Bone marrow (tissue), 2 donors: Measurements from ENCODE around the gene SKIC8.
"Not testable (repeated sequence)": the region's sequence is repeated elsewhere in the genome, so short reads cannot be mapped to it uniquely, and the experiment has no call there.

ENCODE experiments used
- DNase-seq, 2 donors: peaks; one replicate each; lab custom pipeline; 2025; lab: John Stamatoyannopoulos, UW

The SKIC8 gene

DNA sequence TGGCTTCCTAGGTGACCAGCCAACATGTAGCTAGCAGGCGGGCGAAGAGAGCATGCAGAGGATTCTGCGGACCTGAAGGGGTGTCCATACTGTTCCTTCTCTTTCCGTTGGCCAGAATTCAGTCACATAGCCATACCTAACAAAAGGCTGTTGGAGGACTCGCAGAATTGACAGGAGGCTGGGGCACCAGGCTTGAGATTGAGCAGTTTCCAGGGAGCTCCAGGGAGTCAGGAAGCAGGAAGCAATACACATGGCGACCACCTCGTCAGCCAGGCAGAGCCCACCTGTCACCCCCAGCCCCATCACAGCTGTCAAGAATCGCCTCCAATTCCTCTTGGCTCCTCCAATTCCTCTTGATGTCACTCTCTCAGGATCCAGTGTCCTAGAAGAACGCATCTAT, 48.3 kb downstream of the SKIC8 start:
- no peak for DNase-seq

DNA sequence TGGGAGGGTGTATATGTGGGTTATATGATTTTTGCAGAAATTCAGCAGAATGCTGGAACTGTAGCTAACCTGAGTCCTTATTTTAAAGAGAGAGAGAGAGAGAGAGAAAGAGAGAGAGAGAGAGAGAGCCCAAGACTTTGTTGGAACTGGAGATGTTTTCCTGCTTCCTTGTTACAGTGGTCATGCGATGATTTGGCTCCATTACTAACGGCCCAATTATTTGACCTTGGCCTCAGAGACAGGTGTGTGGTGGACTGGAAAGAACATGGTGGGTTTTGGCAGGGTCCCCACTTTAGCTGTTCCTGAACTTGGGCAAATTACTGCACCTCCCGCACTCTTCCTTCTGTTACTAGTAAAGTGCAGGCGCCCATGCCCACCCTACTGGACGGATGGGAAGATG, 50.3 kb downstream of the SKIC8 start:
- no peak for DNase-seq

DNA sequence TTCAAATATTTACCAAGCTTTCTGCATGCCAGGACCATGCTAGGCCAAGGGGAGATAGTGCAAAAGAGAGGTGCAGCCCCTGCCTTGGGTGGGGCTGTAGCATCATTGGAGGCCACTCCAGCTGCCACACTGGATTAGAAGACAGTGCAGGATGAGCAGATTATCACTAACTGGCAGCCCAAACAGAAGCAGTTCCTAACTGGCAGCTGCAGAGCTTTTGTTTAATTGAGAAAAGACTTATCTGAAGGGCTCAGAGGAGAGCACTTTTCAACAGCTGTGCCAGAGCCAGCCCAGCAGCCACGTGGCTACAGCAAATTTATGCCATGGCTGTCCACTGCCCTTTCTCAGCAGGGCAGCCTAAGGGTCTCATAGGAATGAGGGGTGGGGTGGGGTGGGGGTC, 51.5 kb downstream of the SKIC8 start:
- DNase-seq, result no peak

DNA sequence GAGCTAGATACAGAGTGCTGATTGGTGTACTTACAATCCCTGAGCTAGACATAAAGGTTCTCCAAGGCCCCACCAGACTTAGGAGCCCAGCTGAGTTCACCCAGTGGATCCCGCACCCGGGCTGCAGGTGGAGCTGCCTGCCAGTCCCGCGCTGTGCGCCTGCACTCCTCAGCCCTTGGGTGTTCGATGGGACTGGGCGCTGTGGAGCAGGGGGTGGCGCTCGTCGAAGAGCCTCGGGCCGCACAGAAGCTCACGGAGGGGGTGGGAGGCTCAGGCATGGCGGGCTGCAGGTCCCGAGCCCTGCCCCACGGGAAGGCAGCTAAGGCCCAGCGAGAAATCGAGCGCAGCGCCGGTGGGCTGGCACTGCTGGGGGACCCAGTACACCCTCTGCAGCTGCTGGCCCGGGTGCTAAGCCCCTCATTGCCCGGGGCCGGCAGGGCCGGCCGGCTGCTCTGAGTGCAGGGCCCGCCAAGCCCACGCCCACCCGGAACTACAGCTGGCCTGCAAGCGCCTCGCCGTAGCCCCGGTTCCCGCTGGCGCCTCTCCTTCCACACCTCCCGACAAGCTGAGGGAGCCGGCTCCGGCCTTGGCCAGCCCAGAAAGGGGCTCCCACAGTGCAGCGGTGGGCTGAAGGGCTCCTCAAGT, 53.3 kb downstream of the SKIC8 start:
- DNase-seq, result not testable (repeated sequence)

DNA sequence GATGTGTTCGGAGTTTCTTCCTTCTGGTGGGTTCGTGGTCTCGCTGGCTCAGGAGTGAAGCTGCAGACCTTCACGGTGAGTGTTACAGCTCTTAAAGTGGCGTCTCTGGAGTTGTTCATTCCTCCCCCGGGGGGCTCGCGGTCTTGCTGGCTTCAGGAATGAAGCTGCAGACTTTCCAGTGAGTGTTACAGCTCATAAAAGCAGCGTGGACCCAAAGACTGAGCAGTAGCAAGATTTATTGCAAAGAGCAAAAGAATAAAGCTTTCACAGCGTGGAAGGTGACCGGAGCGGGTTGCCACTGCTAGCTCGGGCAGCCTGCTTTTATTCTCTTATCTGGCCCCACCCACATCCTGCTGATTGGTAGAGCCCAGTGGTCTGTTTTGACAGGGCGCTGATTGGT, 54.0 kb downstream of the SKIC8 start:
- not testable (repeated sequence) for DNase-seq

DNA sequence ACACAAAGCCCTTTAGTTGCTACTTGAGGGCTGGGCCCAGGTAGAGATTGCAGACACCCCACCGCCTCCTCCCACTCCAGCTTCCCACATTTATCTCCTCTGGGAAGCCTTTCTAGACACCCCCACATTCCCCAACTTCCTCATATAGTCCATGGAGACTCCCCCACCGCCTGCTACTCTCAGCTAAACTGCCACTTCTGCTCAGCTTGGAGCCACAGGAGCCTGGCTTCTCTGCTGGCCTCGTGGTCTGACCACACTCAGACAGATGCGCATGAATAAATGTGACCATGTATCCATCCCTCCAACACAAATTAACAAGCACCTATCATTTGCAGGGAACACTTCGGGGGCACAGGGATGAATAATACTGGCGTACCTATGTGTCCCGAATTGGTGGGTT, 54.5 kb downstream of the SKIC8 start:
- DNase-seq, result no peak

DNA sequence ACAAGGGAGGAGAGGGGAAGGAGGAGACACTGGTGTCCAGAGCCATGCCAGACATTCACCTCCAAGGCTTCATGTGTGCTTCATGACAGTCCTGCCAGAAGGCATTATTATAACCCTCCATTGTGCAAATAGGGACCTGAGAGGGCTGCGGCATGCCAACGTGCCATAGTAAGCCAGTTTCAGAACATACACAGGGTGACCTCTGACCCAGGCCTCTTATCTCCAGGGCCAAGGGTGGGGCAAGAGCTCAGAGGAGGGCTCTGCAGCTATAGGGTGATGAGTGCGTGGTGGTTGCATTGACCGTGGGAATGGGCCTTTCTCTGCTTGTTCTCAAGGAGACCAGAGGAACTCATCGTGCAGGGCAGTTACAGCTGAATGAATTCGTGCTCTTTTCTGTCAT, 55.3 kb downstream of the SKIC8 start:
- DNase-seq, result no peak

DNA sequence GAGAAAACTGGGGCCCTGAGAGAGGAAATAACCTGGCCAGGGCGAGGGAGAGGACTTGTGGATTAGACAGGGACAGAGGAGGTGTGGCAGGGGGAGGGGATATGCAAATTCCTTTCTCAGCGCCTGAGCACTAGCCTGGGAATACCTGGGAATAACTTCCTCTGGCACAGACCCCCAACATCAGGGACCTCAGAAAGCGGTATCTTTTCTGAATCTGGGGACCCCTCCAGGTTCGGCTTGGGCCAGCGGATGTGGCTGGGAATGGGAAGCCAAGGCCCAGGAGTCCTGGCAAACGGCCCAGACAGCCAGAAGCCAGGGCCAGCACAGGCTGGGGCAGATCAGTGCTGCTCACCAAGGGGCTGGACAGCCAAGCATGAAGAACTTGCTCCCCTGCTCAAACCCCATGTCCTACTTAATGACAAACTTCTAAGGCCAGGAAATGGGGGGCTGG, 55.9 kb downstream of the SKIC8 start:
- DNase-seq, result no peak

DNA sequence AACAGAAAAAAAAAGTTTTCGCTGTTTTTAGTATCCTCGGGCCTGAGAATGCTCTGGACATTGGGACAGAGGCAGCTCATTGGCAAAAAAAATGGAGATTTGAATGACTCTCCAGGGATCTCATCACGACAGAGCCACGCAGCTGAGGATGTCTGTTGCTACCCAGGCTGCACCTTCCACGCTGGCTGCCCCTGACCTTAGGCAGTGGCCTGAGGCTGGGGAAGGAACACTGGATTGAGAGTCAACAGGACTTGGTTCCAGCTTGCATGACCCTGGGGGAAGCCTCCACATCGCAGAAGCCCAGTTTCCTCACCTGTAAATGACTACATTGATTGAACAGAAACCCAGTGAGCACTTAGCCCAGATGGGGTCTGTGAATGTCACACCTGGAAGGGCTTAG, 56.4 kb downstream of the SKIC8 start:
- DNase-seq, result no peak

DNA sequence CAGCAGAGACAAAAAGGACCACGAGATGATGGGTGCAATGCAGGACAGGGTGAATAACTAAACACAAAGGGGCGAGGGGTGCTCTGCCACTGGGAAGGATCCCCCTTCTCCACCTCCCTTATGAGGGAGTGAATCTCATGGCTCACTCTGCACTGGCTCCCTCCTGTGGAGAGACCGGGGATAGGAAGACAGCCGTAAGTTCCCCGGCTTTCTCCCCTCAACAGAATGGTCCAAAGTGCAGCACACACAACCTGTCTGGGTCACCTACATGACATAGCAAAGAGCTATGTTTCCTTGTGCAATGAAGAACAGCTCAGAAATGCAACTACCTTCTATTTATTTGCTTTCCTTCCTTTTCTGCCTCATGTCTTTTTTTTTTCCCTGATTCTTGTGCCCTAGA, 57.3 kb downstream of the SKIC8 start:
- DNase-seq, result no peak

DNA sequence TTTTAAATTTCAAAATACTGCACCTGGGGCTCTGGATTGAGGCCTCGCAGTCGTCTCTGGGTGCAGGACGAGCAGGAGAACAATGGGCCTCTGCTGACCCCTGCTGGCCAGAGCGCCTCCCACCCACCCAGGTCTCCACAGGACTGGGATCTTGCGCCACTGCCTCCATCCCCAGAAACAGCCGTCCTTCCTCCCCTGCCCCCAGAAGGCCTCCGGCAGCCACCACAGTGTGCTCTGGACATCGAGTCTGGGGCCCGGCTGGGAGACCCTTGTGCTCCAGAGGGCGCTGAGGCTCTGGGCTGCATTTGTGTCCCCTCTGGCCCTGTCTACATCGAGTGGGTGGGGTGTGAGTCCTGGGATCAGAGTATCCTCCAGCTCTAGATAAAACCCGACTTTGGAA, 58.4 kb downstream of the SKIC8 start:
- peak; percentile 35 to 44 for DNase-seq

DNA sequence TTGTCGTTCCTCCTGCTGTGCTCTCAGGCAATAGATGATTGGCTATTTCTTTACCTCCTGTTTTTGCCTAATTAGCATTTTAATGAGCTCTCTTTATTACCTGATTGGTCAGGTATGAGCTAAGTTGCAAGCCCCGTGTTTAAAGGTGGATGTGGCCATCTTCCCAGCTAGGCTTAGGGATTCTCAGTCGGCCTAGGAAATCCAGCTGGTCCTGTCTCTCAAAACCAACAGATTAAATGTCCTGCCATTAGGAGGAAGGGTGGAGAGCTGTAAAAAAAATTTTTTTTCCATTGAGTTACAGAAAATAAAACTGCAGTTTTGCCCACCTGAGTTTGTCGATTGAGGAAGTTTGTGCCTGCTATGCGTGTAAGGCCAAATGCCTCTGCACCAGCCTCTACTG, 59.6 kb downstream of the SKIC8 start:
- DNase-seq, result no peak

DNA sequence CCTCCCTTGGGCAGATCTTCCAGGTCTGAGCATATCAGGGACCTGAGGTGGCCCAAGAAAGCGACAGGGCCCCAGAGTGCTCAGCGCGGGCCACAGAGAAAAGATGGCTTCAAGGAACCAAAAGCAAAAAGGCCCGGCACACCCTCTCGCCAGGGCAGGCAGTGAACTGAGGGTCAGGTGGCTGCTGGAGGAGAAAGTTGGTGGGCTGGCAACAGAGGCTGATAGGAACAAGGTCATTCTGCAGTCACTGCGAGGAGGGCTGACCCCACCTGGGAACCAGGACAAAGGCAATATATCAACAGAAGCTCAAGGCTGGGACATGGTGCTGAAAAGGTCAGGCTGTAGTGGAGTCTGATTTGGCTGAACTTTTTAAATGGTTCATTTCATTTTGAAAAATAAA, 62.3 kb downstream of the SKIC8 start:
- no peak for DNase-seq

DNA sequence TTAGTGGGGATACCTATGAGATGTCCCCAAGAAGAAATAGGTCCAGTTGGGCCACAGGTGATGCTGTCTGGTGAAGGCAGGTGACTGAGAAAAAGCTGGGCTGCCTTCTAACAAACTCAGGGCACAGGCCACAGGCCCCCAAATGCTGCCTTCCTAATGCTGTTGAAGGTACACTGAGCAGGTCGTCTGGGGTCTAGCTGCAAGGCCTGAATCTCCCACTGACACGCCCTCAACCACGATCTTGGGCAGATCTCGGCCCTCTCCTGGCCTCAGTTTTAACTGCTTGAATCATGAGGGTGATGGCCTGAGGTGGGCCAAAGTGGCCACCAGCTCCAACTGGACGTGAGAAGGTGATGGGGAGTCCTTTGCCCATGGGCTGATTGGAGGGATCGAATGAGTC, 62.9 kb downstream of the SKIC8 start:
- no peak for DNase-seq

DNA sequence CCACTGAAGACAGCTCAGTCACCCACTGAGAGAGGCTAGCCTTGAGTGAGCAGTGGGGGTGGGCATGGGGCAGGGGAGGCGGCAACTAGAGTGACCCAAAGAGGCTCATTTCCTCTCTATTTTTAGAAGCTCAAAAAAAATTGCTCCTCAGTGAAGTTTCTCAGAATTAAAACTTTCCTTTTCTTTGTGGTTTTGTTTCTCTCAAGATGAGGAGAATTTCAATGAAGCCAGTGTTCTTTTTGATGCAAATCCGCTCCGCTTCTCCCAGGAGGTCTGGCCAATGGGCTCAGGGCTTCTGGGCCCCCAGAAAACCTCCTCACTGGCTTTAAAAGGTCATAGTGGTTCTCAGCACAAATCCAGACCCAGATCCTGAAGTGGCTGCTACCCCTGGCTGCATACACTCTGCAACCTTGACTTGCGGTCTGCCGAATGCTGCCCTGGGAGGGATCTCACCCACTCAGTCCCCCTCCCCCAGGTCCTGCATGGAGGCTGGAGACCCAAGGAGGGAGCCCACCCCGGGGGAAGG, 64.8 kb downstream of the SKIC8 start, which contains the start of gene ACSBG1:
Gene ACSBG1, minus strand, starts transcription at position 51 of the 526 bp plus-strand sequence. CDS start 64 bp downstream, outside the sequence.
- DNase-seq, result no peak

DNA sequence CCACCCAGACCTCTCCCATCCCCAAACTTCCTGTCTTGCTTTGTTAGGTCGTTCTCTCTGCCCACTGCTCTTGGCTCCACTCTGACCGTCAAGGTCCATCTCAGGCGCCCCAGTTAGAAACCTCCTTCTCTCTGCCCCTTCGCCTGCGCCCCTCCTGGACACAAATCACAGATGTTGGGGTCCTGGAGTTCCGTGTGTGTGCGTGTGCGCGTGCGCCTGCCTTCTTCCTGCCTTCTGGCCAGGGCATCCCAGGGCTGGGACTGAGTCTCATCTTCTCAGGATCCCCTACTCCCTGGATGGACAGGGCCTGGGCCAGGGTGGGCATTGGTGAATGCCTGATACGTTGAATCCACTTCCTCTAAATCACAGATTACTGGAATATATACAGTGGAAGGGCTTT, 65.9 kb downstream of the SKIC8 start:
- DNase-seq, result no peak
